HepG2 (cell line): ENCODE results near the gene CALCA. TPM values are rescaled to one million over a fixed set of nuclear protein-coding genes. Genes with fewer than 3 reads are reported as not detected.

Experiments
- ATAC-seq: fragments of 200-7000 bp; cut with Tn5 transposase; 3 replicates; pipeline ENCODE4 v1.9.1; 2020; ENCODE audit warnings: mild to moderate bottlenecking, moderate library complexity
- BruUV-seq: library from RNA; stranded (reverse); fragments of 400-500 nt; replicated peaks from 2 replicates; lab custom pipeline; 2021; lab: Mats Ljungman, UMichigan
- CTCF ChIA-PET: fragments of 300-600 bp; formaldehyde crosslinking; extraction: SDS; loops from one replicate; lab custom pipeline; 2021; ENCODE audit warnings: low total read pairs, inconsistent platforms, low intra/inter-chr PET ratio; lab: Yijun Ruan, JAX
- POLR2A ChIA-PET: fragments of 350-600 bp; sonication (Branson Sonifier 250); formaldehyde crosslinking; loops from one replicate; lab custom pipeline; 2020; ENCODE audit warnings: antibody characterized with exemption, inconsistent platforms; lab: Yijun Ruan, JAX
- DNase-seq: peaks from one replicate; pipeline ENCODE4 v3.0.0-alpha.2; 2015; ENCODE audit warnings: low spot score
- FAIRE-seq: peaks from 3 replicates; lab custom pipeline; 2011; peaks lifted over from hg19 to GRCh38; lab: Jason Lieb, UNC
- H2AFZ ChIP-seq: one replicate; pipeline ENCODE4 v1.6.1; 2011; ENCODE audit warnings: low read length, inconsistent platforms
- H3K27ac ChIP-seq: fragments of 300-600 bp; 3 replicates; pipeline ENCODE4 v1.8.0; 2011; ENCODE audit warnings: mixed run types, mild to moderate bottlenecking, mixed read lengths, low read length, inconsistent platforms; ENCODE audit not compliant: insufficient read depth; ENCODE audit errors: extremely low read length
- H3K27me3 ChIP-seq, 2 experiments: fragments of 200-600 bp in 1 of 2; 2 replicates in 1 of 2; 3 replicates in 1 of 2; pipeline versions ENCODE4 v1.6.0 to v1.8.0; 2011; ENCODE audit warnings: low read length in 2 of 2, mild to moderate bottlenecking in 2 of 2, moderate library complexity in 2 of 2, inconsistent platforms in 1 of 2; ENCODE audit not compliant: insufficient read depth in 2 of 2, control insufficient read depth in 1 of 2
- H3K36me3 ChIP-seq, 2 experiments: fragments of 200-600 bp in 1 of 2; replicated peaks in 1 of 2; 2 replicates in 1 of 2; 3 replicates in 1 of 2; pipeline versions ENCODE4 v1.5.1 to v1.8.0; 2011; ENCODE audit warnings: low read length in 2 of 2, inconsistent platforms in 1 of 2; ENCODE audit not compliant: insufficient read depth in 2 of 2, control insufficient read depth in 1 of 2
- H3K4me1 ChIP-seq: 2 replicates; pipeline ENCODE4 v1.5.1; 2012; ENCODE audit warnings: low read length, inconsistent platforms; ENCODE audit not compliant: insufficient read depth
- H3K4me2 ChIP-seq: 2 replicates; pipeline ENCODE4 v1.6.0; 2011; ENCODE audit warnings: low read depth, low read length, inconsistent platforms
- H3K4me3 ChIP-seq, 3 experiments: fragments of 200-600 bp in 1 of 3; sonication (generic), shearing (Covaris generic) in 1 of 3; replicated peaks in 1 of 3; 2 replicates each; pipeline ENCODE4 v1.5.1; 2011 to 2016; ENCODE audit warnings: low read length in 3 of 3, inconsistent platforms in 2 of 3, low read depth in 2 of 3, mild to moderate bottlenecking in 2 of 3, control low read depth in 1 of 3, mixed read lengths in 1 of 3; ENCODE audit not compliant: insufficient read depth in 1 of 3
- H3K79me2 ChIP-seq: one replicate; pipeline ENCODE4 v1.6.1; 2011; ENCODE audit warnings: low read length, inconsistent platforms; ENCODE audit not compliant: insufficient read depth
- H3K9ac ChIP-seq: 2 replicates; pipeline ENCODE4 v1.6.0; 2011; ENCODE audit warnings: mild to moderate bottlenecking, low read depth, low read length, inconsistent platforms; ENCODE audit not compliant: insufficient read depth
- H3K9me3 ChIP-seq: 2 replicates; pipeline ENCODE4 v1.5.1; 2012; ENCODE audit warnings: mild to moderate bottlenecking, low read length
- H4K20me1 ChIP-seq: 2 replicates; pipeline ENCODE4 v1.6.0; 2011; ENCODE audit warnings: inconsistent platforms, mild to moderate bottlenecking, low read length, moderate library complexity; ENCODE audit not compliant: insufficient read depth
- CENPT ChIP-seq: sonication (generic); formaldehyde crosslinking; IDR thresholded peaks from 2 replicates; pipeline ENCODE4 v1.8.0; 2022; ENCODE audit warnings: low read depth, mild to moderate bottlenecking, moderate library complexity, missing genetic modification reagents
- CREB1 ChIP-seq, 2 experiments: fragments of 450-650 bp in 1 of 2; IDR thresholded peaks; 2 replicates each; pipeline ENCODE4 v1.6.1; 2016 to 2017; ENCODE audit warnings: control low read depth in 1 of 2, mild to moderate bottlenecking in 1 of 2, missing compliant biosample characterization in 1 of 2, missing genetic modification characterization in 1 of 2
- ETV5 ChIP-seq: IDR thresholded peaks from 2 replicates; pipeline ENCODE4 v1.6.1; 2018; ENCODE audit warnings: missing biosample characterization, missing genetic modification reagents, inconsistent platforms, borderline replicate concordance
- PRPF4 ChIP-seq: fragments of 200-400 bp; formaldehyde crosslinking; IDR thresholded peaks from 2 replicates; pipeline ENCODE4 v1.6.1; 2016; ENCODE audit warnings: low read length, low read depth; ENCODE audit not compliant: poor library complexity, severe bottlenecking
- ZNF674 ChIP-seq: sonication (generic); formaldehyde crosslinking; IDR thresholded peaks from 2 replicates; pipeline ENCODE4 v1.5.0; 2020; ENCODE audit warnings: low read depth, mild to moderate bottlenecking, missing genetic modification reagents
- WGBS: methylation state at CpG from one replicate; pipeline ENCODE4 v1.1.6; 2017; ENCODE audit warnings: low lambda C conversion rate; 5-methylcytosine and 5-hydroxymethylcytosine counted together
- in situ Hi-C: cut with HindIII; loops from 2 replicates; pipeline ENCODE4 v1.10.0; 2017; ENCODE audit warnings: low pct_unique_long_range_greater_than_20kb; ENCODE audit not compliant: extremely low pct_ligation_motif_present
- intact Hi-C: fragments of 100-400 bp; cut with micrococcal nuclease; formaldehyde crosslinking; loops from one replicate; pipeline ENCODE4 v1.10.0; 2022; ENCODE audit not compliant: unreplicated experiment
- polyA plus RNA-seq, 8 experiments: library from polyadenylated mRNA; depleted of rRNA in 3 of 8; stranded (reverse) in 7 of 8; unstranded in 1 of 8; fragments of >200 nt; fragmentation: Illumina TruSeq in 4 of 8; extraction: Trizol in 4 of 8; gene quantifications; 2 replicates each; pipeline versions ENCODE4 v1.2.1 to v1.2.3, GENCODE V29; 2011 to 2016; ENCODE audit warnings: low read depth in 4 of 8, missing spikeins in 1 of 8, mixed read lengths in 1 of 8; ENCODE audit not compliant: insufficient read depth in 1 of 8
- total RNA-seq, 5 experiments: library from RNA; depleted of rRNA; stranded (reverse); fragments of >200 nt; fragmentation: Illumina TruSeq; extraction: Trizol; gene quantifications; 2 replicates each; pipeline ENCODE4 v1.2.3, GENCODE V29; 2016; ENCODE audit warnings: low read depth in 1 of 5
- TF ChIP-seq, protein P1 (sequence below): sonication (generic); formaldehyde crosslinking; IDR thresholded peaks from 2 replicates; pipeline ENCODE4 v1.5.1; 2020; ENCODE audit warnings: missing genetic modification reagents, mild to moderate bottlenecking, borderline replicate concordance
- TF ChIP-seq, protein P2 (sequence below): sonication (generic); formaldehyde crosslinking; IDR thresholded peaks from 2 replicates; pipeline ENCODE4 v1.4.0; 2020; ENCODE audit warnings: mild to moderate bottlenecking, low read depth, missing genetic modification reagents
- TF ChIP-seq, protein P3 (sequence below): sonication (generic); formaldehyde crosslinking; IDR thresholded peaks from 2 replicates; pipeline ENCODE4 v1.4.0; 2020; ENCODE audit warnings: missing genetic modification reagents, borderline replicate concordance

CALCA gene
- total and polyA plus RNA-seq, 2 of the 13 experiments (the other 11 are each of a cell fraction or from before 2014, with no cell fraction given), result not detected

DNA sequence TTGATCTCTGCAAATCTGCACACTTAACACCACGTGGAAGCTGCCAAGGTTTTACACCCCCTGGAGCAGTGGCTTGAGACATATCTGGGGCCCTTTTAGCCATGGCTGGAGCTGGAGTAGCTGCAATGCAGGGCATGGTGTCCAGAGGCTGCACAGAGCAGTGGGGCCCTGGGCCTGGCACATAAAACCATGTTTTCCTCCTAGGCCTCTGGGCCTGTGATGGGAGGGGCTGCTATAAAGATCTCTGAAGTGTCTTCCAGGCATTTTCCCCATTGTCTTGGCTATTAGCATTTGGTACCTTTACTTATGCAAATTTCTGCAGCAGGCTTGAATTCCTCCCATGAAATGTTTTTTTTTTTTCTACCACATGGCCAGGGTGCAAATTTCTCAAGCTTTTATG lies 33.2 kb downstream of the CALCA start:
- Histone ChIP-seq H2AFZ (no peak overlapping the region), H3K4me3 (no peak overlapping the region), H3K27me3 (0 out of 5 replicates have a peak, but pooled peaks cover 0 to 3% of the 10 kb centered on the region in 2 experiments), H3K4me1 (no peaks in the 10 kb centered on the region), H3K27ac (no peak overlapping the region), H3K9me3 (no peaks in the 10 kb centered on the region), H3K79me2 (no peaks in the 10 kb centered on the region), H3K4me2 (no peak overlapping the region), H3K9ac (no peak overlapping the region), H4K20me1 (no peaks in the 10 kb centered on the region)
- ATAC-seq, result no peak
- POLR2A ChIA-PET, result no interaction called here
- BruUV-seq, result no TSS peak
- DNase-seq, result no peak
- in situ Hi-C loops, result no loop called here
- no peak for FAIRE-seq
- TF ChIP-seq ZNF674 (CRISPR knock-in tag) (no peak), ETV5 (CRISPR knock-in tag) (no peak)
- TF ChIP-seq, protein P1, sequence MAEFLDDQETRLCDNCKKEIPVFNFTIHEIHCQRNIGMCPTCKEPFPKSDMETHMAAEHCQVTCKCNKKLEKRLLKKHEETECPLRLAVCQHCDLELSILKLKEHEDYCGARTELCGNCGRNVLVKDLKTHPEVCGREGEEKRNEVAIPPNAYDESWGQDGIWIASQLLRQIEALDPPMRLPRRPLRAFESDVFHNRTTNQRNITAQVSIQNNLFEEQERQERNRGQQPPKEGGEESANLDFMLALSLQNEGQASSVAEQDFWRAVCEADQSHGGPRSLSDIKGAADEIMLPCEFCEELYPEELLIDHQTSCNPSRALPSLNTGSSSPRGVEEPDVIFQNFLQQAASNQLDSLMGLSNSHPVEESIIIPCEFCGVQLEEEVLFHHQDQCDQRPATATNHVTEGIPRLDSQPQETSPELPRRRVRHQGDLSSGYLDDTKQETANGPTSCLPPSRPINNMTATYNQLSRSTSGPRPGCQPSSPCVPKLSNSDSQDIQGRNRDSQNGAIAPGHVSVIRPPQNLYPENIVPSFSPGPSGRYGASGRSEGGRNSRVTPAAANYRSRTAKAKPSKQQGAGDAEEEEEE, result no peak
- TF ChIP-seq, all 625 proteins: peak for 0
- CTCF ChIA-PET, result no interaction called here
- H3K36me3 ChIP-seq, result no peaks in the 10 kb centered on the region
- WGBS, result 0% methylated on average over 1 of the region's 1 CpG
- intact Hi-C loops, result no loop called here

DNA sequence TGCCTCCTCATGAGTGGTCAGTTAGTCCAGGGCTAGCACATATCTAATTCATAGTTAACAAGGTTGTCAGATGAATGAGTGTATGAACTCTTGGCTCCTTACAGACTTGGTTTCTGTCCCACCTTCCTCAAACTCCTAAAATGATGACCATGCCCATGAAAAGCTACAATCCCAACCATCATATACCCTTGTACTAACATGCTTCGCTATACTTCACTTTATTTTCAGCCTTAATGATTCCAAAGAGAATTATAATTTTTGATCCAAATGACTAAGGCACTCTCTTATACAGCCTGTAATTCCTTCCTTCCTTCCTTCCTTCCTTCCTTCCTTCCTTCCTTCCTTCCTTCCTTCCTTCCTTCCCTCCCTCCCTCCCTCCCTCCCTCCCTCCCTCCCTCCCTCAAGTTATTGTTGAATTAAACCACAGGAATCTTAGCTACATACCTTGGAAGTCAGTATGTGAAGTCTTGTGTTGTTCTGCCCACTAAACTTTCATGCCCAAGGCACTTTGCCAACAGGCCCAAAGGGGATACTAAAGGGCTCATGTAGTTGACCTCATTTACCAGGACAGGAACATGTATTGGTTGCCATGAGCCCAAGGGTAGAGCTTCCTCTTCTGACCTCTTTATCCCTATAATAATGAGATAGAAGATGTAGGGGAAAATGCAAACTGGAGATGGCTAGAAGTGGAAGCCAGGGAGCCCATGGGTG lies 37.4 kb downstream of the CALCA start:
- in situ Hi-C loops, result no loop called here
- H3K36me3 ChIP-seq, result no peaks in the 10 kb centered on the region
- no peak overlapping the region for H2AFZ ChIP-seq
- H4K20me1 ChIP-seq, result no peaks in the 10 kb centered on the region
- H3K9me3 ChIP-seq, result no peaks in the 10 kb centered on the region
- FAIRE-seq (no peak), ATAC-seq (no peak), DNase-seq (no peak)
- no peak overlapping the region for H3K27ac ChIP-seq
- H3K9ac ChIP-seq, result no peak overlapping the region
- POLR2A ChIA-PET, result no interaction called here
- no peaks in the 10 kb centered on the region; a peak in 1 of 5 replicates for H3K27me3 ChIP-seq
- CTCF ChIA-PET, result no interaction called here
- no peak overlapping the region for H3K4me2 ChIP-seq
- intact Hi-C loops, result no loop called here
- WGBS, result 0% methylated on average over 1 of the region's 1 CpG
- no peaks in the 10 kb centered on the region for H3K79me2 ChIP-seq
- no peak overlapping the region for H3K4me3 ChIP-seq
- no peaks in the 10 kb centered on the region for H3K4me1 ChIP-seq
- BruUV-seq, result no TSS peak
- TF ChIP-seq CREB1 (IDR thresholded peaks at IDR 0.05) (no peak), CREB1 (CRISPR knock-in tag; IDR thresholded peaks at IDR 0.05) (no peak), CENPT (CRISPR knock-in tag) (no peak), PRPF4 (no peak)
- TF ChIP-seq, protein P2, sequence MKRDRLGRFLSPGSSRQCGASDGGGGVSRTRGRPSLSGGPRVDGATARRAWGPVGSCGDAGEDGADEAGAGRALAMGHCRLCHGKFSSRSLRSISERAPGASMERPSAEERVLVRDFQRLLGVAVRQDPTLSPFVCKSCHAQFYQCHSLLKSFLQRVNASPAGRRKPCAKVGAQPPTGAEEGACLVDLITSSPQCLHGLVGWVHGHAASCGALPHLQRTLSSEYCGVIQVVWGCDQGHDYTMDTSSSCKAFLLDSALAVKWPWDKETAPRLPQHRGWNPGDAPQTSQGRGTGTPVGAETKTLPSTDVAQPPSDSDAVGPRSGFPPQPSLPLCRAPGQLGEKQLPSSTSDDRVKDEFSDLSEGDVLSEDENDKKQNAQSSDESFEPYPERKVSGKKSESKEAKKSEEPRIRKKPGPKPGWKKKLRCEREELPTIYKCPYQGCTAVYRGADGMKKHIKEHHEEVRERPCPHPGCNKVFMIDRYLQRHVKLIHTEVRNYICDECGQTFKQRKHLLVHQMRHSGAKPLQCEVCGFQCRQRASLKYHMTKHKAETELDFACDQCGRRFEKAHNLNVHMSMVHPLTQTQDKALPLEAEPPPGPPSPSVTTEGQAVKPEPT (CRISPR knock-in tag), result no peak
- TF ChIP-seq, protein P3, sequence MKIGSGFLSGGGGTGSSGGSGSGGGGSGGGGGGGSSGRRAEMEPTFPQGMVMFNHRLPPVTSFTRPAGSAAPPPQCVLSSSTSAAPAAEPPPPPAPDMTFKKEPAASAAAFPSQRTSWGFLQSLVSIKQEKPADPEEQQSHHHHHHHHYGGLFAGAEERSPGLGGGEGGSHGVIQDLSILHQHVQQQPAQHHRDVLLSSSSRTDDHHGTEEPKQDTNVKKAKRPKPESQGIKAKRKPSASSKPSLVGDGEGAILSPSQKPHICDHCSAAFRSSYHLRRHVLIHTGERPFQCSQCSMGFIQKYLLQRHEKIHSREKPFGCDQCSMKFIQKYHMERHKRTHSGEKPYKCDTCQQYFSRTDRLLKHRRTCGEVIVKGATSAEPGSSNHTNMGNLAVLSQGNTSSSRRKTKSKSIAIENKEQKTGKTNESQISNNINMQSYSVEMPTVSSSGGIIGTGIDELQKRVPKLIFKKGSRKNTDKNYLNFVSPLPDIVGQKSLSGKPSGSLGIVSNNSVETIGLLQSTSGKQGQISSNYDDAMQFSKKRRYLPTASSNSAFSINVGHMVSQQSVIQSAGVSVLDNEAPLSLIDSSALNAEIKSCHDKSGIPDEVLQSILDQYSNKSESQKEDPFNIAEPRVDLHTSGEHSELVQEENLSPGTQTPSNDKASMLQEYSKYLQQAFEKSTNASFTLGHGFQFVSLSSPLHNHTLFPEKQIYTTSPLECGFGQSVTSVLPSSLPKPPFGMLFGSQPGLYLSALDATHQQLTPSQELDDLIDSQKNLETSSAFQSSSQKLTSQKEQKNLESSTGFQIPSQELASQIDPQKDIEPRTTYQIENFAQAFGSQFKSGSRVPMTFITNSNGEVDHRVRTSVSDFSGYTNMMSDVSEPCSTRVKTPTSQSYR, result no peak
